Coronary artery (tissue), 2 donors: ENCODE measurements around the gene IMMP2L.

ENCODE experiments used
- DNase-seq: peaks from one replicate; pipeline ENCODE4 v3.0.0-alpha.2; 2017; ENCODE audit warnings: low spot score
- H3K27ac ChIP-seq, 2 donors: fragments of 200-600 bp; sonication (generic); one replicate each; pipeline ENCODE4 v1.5.1; 2016 to 2019
- H3K4me3 ChIP-seq: fragments of 200-600 bp; sonication (generic); 2 replicates; pipeline ENCODE4 v1.5.1; 2016; ENCODE audit warnings: mild to moderate bottlenecking, moderate library complexity
- TF ChIP-seq, protein P1 (sequence below): fragments of 200-600 bp; sonication (generic); IDR thresholded peaks from one replicate; pipeline ENCODE4 v1.5.1; 2019; ENCODE audit warnings: antibody characterized with exemption

The IMMP2L gene

GRCh38 chr7:110797656-110798055 lies 764.6 kb downstream of the IMMP2L start:
- DNase-seq: no peak
- no peak overlapping the region for H3K27ac ChIP-seq
- no peak overlapping the region for H3K4me3 ChIP-seq
- TF ChIP-seq, protein P1, sequence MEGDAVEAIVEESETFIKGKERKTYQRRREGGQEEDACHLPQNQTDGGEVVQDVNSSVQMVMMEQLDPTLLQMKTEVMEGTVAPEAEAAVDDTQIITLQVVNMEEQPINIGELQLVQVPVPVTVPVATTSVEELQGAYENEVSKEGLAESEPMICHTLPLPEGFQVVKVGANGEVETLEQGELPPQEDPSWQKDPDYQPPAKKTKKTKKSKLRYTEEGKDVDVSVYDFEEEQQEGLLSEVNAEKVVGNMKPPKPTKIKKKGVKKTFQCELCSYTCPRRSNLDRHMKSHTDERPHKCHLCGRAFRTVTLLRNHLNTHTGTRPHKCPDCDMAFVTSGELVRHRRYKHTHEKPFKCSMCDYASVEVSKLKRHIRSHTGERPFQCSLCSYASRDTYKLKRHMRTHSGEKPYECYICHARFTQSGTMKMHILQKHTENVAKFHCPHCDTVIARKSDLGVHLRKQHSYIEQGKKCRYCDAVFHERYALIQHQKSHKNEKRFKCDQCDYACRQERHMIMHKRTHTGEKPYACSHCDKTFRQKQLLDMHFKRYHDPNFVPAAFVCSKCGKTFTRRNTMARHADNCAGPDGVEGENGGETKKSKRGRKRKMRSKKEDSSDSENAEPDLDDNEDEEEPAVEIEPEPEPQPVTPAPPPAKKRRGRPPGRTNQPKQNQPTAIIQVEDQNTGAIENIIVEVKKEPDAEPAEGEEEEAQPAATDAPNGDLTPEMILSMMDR: no peak

- Histone ChIP-seq H3K27ac (no peak overlapping the region), H3K4me3 (no peak overlapping the region)
- TF ChIP-seq, protein P1: no peak
- DNase-seq: no peak
Observed at GRCh38 chr7:110790992-110791391, 771.3 kb downstream of the IMMP2L start.

DNA sequence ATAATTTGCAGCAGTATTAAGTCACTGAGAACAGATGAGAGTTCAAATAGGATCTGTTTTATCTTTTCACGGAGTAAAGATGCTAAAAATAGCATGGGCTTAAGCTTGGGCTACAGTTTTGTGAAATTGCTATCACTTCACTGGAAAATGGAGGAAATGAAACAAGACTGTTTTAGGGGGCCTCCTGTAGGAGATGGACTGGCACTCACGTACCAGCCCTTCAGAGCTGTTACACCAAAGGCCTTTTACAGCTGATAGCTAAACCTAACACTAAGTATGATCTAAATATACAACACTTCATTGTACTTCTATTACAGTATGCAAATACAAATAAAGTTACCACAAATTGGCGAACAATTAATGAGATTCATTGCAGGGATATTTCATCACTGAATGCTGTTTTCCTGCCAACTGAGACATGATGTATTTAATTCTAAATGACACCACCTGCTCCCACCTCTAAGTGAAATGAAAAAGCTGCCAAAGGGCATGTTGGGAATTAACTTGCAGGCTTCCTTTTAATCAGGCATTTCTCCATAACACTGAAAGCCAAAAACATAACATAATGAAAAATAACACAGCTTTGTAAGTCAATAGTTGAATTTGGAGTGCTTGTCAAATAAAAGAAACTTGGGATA lies 775.8 kb downstream of the IMMP2L start:
- H3K4me3 ChIP-seq: no peak overlapping the region
- no peak overlapping the region for H3K27ac ChIP-seq
- DNase-seq: no peak
- TF ChIP-seq, protein P1: no peak

DNA sequence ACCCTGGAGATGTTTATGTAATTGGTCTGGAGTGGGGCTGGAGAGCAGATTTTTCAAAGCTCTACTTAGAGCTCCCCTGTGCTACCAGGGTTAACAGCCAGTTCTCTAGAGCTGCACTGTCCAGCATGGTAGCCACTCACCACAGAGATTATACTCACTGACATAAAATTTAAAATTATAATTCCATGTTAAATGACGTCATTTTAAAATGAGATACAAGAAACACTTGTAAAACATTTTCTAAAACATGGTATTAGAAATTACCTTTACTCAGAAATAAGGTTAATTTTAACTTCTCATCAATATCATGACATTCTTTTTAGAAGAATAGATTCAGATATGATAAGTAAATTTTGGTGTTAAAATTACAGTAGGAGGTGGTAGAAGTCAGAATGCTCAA lies 777.5 kb downstream of the IMMP2L start:
- DNase-seq: no peak
- H3K4me3 ChIP-seq: no peak overlapping the region
- TF ChIP-seq, protein P1: no peak
- no peak overlapping the region for H3K27ac ChIP-seq

GRCh38 chr7:110780712-110781111 lies 781.6 kb downstream of the IMMP2L start:
- no peak for DNase-seq
- H3K4me3 ChIP-seq: no peak overlapping the region
- TF ChIP-seq, protein P1: no peak
- no peak overlapping the region for H3K27ac ChIP-seq

- no peak for DNase-seq
- TF ChIP-seq, protein P1: no peak
- H3K27ac ChIP-seq: no peak overlapping the region
- H3K4me3 ChIP-seq: no peak overlapping the region
Observed at GRCh38 chr7:110779339-110779738, 783.0 kb downstream of the IMMP2L start.

DNA sequence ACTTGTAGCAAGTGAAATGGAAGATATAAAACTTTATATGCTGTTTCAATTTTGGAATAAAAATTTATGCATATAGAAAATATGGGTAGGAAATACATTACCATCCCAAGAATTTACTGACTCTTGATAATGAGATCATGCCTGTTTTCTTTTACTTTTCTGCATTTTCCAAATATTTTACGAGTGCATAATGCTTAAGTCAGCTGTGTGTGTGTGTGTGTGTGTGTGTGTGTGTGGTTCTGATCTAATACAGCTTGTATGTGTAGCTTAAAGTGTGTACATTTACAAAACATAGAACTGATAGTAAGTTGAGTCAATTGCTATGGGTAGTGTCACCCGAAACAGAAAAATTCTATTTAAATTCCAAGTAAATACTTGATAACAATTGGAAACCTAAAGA lies 787.2 kb downstream of the IMMP2L start:
- H3K4me3 ChIP-seq: no peak overlapping the region
- TF ChIP-seq, protein P1: no peak
- H3K27ac ChIP-seq: no peak overlapping the region
- no peak for DNase-seq
